Islet of Langerhans (tissue), 1 donor: ENCODE data around the gene WFIKKN2.
"Not testable (repeated sequence)": the region's sequence is repeated elsewhere in the genome, so short reads cannot be mapped to it uniquely, and the experiment has no call there.

ENCODE experiments used
- FAIRE-seq: peaks from one replicate; lab custom pipeline; 2011; peaks lifted over from hg19 to GRCh38; lab: Jason Lieb, UNC

WFIKKN2 gene

DNA sequence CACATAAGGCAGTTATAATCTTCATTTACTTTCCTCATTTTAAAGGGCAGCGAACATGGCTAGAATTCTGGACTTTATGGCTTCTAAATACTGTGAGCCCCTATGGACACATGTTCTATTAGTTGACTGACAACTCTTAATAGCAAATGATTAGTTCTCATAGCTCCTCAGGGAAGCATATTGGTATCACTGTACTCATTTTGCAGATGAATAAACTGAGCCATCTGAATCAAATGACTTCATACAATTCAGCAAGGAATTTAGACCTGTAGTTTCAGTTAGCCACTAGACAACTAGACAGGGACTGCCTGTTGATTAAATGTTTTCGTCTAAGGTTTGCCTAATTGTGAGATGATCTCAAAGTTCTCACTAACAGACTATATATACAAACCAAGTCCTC is 21.0 kb downstream of the WFIKKN2 start:
- FAIRE-seq, result no peak

GRCh38 chr17:50858486-50859225 is 23.3 kb downstream of the WFIKKN2 start:
- FAIRE-seq, result no peak

DNA sequence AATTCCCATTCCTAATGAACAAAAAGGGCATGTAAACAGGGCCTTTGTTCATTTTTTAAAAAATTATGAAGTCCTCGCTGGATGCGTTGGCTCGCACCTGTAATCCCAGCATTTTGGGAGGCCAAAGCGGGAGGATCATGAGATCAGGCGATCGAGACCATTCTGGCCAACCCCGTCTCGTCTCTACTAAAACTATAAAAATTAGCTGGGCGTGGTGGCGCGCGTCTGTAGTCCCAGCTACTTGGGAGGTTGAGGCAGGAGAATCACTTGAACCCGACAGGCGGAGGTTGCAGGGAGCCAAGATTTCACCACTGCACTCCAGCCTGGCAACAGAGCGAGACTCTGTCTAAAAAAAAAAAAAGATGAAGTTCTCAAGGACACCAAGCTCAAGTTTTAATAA is 24.3 kb downstream of the WFIKKN2 start:
- FAIRE-seq, result not testable (repeated sequence)

- no peak for FAIRE-seq
These were observed 25.9 kb downstream of the WFIKKN2 start for GRCh38 chr17:50861334-50861676.

DNA sequence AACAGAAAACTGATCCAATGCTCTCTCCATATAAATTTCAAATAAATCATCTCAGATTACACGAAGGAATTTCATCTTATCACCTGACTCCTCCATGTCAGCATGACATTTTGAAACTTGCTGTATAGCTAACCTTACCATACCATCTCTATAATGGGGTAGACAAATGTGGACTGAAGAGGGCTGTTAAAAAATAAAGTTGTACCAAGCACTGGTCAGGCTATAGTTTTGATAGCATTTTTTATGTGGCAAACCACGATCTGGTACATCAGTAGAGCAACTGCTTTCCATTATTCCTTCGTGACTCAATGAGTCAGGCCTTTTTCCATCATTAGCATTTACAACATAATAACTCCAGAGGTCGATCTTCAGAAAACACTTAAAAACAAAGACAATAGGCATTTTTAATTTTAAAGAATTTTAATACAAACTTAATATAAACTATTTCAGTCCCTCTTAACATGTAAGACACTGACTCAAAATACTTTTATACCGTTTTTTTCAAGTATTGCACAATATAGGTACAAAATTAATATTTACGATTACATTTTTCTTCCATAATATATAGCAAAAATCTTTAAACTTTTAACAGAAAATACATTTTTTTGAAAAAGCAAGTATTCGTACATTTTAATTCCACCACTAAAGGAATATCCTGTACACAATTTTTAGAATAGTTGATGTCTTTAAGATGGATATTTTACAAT is 26.6 kb downstream of the WFIKKN2 start:
- FAIRE-seq, result peak; percentile 62

- FAIRE-seq, result no peak
These were observed 27.9 kb downstream of the WFIKKN2 start for GRCh38 chr17:50863221-50863843.

- FAIRE-seq, result no peak
These were observed 28.5 kb downstream of the WFIKKN2 start for GRCh38 chr17:50863931-50864330.

GRCh38 chr17:50864747-50865059 is 29.3 kb downstream of the WFIKKN2 start:
- FAIRE-seq, result no peak

- FAIRE-seq, result no peak
These were observed 29.9 kb downstream of the WFIKKN2 start for GRCh38 chr17:50865060-50865867.

GRCh38 chr17:50865868-50866260 is 30.5 kb downstream of the WFIKKN2 start:
- no peak for FAIRE-seq

DNA sequence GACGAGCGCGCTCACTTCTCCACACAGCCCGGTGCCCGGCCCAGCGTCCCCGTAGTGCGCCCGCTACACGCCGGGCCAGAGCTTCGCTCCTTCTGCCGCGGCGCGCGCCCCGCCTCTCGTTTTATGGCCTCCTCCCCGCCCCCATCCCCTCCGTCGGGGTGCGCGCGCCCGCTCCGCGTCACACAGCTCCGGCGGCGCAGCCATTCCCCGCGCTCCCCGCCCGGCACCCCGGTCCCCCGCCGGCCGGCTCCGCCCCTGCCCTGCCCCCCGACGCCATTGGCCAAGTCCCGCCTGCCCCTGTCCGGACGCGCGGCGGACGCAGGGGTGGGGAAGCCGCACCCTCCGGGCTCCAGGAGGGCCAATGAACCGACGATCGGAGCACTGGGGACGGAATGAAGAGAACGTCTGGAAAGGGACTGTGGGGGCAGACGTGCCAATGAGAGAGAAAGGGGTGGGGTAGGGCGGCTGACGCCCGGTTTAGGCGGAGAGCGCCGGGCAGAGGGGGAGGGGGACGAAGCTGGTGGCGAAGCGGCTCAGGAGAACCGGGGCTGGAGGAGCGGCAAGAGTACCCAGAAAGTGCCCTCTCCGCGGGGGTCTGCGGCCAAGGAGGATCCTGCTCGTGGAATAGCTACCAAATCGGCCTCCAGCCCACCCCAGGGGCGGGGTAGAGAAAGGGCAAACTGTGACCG is 31.0 kb downstream of the WFIKKN2 start, which contains the start of gene TOB1:
Gene TOB1, minus strand, starts transcription at position 94 of the 689 bp plus-strand sequence. CDS start 2,337 bp downstream, outside the sequence.
- FAIRE-seq, result no peak

GRCh38 chr17:50866950-50867362 is 31.6 kb downstream of the WFIKKN2 start:
- no peak for FAIRE-seq

DNA sequence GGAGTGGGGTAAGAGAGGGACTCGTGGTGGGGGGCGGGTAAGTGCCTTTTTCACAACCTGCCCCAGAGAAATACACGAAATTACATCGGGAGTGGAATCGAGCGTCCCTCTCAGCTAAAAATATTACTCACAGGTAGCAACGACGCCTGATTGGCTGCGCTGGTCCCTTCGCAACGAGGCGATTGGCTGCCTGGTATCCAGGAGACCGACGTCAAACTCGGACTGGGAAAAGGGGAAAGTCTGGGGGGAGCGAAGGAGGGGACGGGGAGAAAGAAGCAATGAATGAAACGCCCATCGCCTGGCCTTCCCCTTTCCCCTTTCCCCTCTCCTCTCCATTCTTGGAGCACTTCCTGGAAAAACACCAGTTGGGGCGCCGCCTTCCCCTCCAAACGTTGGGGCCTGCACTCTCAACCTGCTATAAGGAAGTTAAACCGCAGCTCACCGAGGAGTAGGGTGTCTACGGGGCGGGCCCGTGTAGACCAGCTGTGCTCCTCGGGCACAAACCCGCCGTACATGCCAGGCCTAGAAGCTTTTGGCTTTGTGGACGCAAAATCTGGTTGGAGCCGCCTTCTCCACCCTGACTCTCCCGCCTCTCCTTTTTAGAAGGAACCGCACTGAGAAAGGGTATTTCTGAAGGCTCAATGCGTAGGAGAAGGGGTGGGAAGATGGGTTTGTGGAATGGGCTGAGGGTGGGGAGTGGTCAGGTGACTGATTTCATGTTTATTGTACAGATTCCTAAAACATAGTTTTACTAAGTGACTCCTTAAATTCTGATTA is 32.2 kb downstream of the WFIKKN2 start:
- peak; percentile 38 for FAIRE-seq

DNA sequence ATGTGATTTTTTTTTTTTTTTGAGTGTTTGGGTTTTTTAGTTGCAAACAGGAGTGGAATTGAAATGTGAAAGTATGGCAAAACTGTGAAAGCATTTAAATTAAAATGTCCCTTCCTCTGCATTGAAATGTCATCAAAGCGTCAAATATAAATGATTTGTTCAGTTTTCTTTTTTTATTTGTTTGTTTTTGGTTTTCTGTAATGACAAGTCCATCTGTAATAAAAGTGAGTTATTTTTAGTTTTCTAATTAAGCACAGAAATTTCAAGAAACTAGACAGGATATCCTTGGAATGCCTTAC is 32.7 kb downstream of the WFIKKN2 start:
- no peak for FAIRE-seq

GRCh38 chr17:50868602-50869001 is 33.2 kb downstream of the WFIKKN2 start:
- no peak for FAIRE-seq

DNA sequence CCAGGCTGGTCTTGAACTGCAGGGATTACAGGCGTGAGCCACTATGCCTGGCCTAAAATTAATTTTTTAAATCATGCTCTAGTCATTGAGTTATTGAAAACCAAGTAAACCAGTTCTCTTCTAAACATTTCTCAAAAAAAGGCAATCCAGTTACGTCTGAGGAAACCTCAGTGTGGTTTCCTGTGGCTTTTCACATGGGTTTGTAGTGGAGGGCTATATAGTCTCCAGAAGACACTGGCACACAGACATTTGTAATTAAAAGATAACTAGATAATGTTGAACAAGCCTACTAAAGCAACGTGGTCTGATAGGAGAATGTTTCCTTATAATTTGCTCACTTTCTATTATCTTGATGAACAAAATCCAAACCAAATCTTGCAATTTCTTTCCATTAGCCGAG is 36.0 kb downstream of the WFIKKN2 start:
- FAIRE-seq, result no peak

DNA sequence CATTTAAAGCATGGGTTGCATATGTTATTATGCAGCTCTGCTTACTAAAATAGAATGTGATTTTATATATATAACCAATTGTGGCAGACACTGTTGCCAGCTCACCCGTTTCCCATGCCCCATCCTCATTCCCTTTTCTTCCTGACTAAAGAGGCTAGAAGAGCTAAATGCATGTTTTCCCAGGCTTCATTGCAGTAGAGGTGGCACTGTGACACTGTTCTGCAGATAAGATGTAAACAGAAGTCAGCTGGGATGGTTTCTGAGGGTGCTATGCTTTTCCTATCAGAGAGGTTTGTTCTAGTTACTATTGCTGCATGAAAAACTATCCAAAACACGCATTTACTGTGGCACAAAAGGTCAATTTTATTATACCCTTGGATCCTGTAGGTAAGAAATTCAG is 36.5 kb downstream of the WFIKKN2 start:
- FAIRE-seq, result no peak

- FAIRE-seq, result no peak
These were observed 37.5 kb downstream of the WFIKKN2 start for GRCh38 chr17:50872710-50873424.

GRCh38 chr17:50875074-50875473 is 39.7 kb downstream of the WFIKKN2 start:
- FAIRE-seq, result no peak

GRCh38 chr17:50877042-50877441 is 41.7 kb downstream of the WFIKKN2 start:
- not testable (repeated sequence) for FAIRE-seq

GRCh38 chr17:50877838-50878237 is 42.5 kb downstream of the WFIKKN2 start:
- no peak for FAIRE-seq
